ENCODE results near the gene TXK. TPM values are rescaled to one million over a fixed set of nuclear protein-coding genes. Genes with fewer than 3 reads are reported as not detected.

TXK gene
- total RNA-seq, 2 donors from 2014 or later, result 2.7 to 2.8 TPM

- no peaks in the 10 kb centered on the region for H3K9me3 ChIP-seq
- peaks cover 0 to 9% of the 10 kb centered on the region in 2 donors for H3K4me1 ChIP-seq (ENCODE audit: control insufficient read depth in 1 of 2, low read depth in 2 of 2)
- DNase-seq (ENCODE audit: low spot score), result no peak
- TF ChIP-seq, protein P1, sequence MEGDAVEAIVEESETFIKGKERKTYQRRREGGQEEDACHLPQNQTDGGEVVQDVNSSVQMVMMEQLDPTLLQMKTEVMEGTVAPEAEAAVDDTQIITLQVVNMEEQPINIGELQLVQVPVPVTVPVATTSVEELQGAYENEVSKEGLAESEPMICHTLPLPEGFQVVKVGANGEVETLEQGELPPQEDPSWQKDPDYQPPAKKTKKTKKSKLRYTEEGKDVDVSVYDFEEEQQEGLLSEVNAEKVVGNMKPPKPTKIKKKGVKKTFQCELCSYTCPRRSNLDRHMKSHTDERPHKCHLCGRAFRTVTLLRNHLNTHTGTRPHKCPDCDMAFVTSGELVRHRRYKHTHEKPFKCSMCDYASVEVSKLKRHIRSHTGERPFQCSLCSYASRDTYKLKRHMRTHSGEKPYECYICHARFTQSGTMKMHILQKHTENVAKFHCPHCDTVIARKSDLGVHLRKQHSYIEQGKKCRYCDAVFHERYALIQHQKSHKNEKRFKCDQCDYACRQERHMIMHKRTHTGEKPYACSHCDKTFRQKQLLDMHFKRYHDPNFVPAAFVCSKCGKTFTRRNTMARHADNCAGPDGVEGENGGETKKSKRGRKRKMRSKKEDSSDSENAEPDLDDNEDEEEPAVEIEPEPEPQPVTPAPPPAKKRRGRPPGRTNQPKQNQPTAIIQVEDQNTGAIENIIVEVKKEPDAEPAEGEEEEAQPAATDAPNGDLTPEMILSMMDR (IDR thresholded peaks at IDR 0.05), result no peak
- H3K36me3 ChIP-seq, result no peaks in the 10 kb centered on the region
- no peak for ATAC-seq (ENCODE audit: insufficient number of reproducible peaks, low FRiP score, low read depth)
- no peak overlapping the region for H3K27ac ChIP-seq
- H3K27me3 ChIP-seq (replicated peaks; ENCODE audit: insufficient read depth), result no peaks in the 10 kb centered on the region
- no peak overlapping the region for H3K4me3 ChIP-seq
These were observed 29.7 kb upstream of the TXK start for GRCh38 chr4:48163746-48164145.

- peak; percentile 28 for ATAC-seq (ENCODE audit: insufficient number of reproducible peaks, low FRiP score, low read depth)
These were observed 28.1 kb upstream of the TXK start for GRCh38 chr4:48162162-48162561.

GRCh38 chr4:48157271-48157670 is 23.2 kb upstream of the TXK start:
- no peak overlapping the region for H3K4me3 ChIP-seq
- TF ChIP-seq, protein P1 (IDR thresholded peaks at IDR 0.05), result no peak
- DNase-seq (ENCODE audit: low spot score), result no peak
- peaks cover 7% of the 10 kb centered on the region for H3K36me3 ChIP-seq
- peaks cover 0 to 5% of the 10 kb centered on the region in 2 donors for H3K4me1 ChIP-seq (ENCODE audit: control insufficient read depth in 1 of 2, low read depth in 2 of 2)
- H3K27ac ChIP-seq, result no peak overlapping the region
- no peaks in the 10 kb centered on the region for H3K27me3 ChIP-seq (replicated peaks; ENCODE audit: insufficient read depth)
- H3K9me3 ChIP-seq, result peaks cover 10% of the 10 kb centered on the region
- ATAC-seq (ENCODE audit: insufficient number of reproducible peaks, low FRiP score, low read depth), result no peak

More at GRCh38 chr4:48162162-48162561, 28.1 kb upstream of the TXK start:
- peak overlapping the region in 1 of 2 donors; percentile 32 for H3K27ac ChIP-seq
- H3K4me3 ChIP-seq, result no peak overlapping the region
- no peaks in the 10 kb centered on the region for H3K36me3 ChIP-seq
- TF ChIP-seq, protein P1 (IDR thresholded peaks at IDR 0.05), result no peak
- H3K27me3 ChIP-seq (replicated peaks; ENCODE audit: insufficient read depth), result no peaks in the 10 kb centered on the region
- H3K4me1 ChIP-seq (ENCODE audit: control insufficient read depth in 1 of 2, low read depth in 2 of 2), result peaks cover 0 to 9% of the 10 kb centered on the region in 2 donors
- no peaks in the 10 kb centered on the region for H3K9me3 ChIP-seq
- no peak for DNase-seq (ENCODE audit: low spot score)

GRCh38 chr4:48156423-48156822 is 22.4 kb upstream of the TXK start:
- Histone ChIP-seq H3K4me1 (ENCODE audit: control insufficient read depth in 1 of 2, low read depth in 2 of 2) (no peaks in the 10 kb centered on the region), H3K4me3 (no peak overlapping the region), H3K27ac (no peak overlapping the region), H3K9me3 (peaks cover 10% of the 10 kb centered on the region), H3K36me3 (peaks cover 7% of the 10 kb centered on the region), H3K27me3 (replicated peaks; ENCODE audit: insufficient read depth) (no peaks in the 10 kb centered on the region)
- ATAC-seq (ENCODE audit: insufficient number of reproducible peaks, low FRiP score, low read depth) (no peak), DNase-seq (ENCODE audit: low spot score) (no peak)
- TF ChIP-seq, protein P1 (IDR thresholded peaks at IDR 0.05), result no peak

DNA sequence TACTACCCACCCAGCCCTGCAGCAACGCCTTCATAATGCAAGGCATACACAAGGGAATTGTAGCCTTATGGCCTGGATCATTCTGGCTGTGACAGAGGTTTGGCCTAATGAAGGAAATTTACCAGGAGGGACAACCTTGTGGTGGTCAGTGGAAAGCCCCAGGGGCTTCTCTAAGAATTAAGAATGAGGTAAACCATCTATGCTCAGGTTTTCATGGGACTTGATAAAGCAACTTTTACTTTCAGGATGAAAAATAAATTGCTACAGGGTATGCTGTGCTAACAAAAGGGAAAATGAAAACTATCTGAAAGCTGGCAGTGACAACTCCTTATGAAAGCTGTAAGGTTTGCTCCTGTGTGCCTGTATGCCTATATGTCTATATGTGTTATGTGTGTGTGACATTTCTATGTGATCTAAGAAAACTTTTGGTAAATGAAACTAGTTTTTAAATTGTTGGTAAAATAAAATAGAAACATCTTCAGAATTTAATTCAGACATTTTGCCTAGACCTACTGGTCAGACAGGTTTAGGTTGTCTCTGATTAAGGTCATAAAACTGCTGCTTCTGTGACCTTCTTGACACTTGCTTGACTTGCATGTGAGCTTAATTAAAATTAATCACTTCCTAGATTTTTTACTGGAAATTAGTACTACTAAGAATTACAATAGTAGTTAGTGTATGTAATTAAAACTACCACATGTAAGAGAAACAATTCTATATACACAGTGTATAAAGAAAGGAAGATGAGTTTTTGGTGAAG is 19.9 kb upstream of the TXK start:
- no peak for ATAC-seq (ENCODE audit: insufficient number of reproducible peaks, low FRiP score, low read depth)
- peaks cover 10% of the 10 kb centered on the region for H3K9me3 ChIP-seq
- peaks cover 7% of the 10 kb centered on the region for H3K36me3 ChIP-seq
- H3K4me3 ChIP-seq, result no peak overlapping the region
- TF ChIP-seq, protein P1 (IDR thresholded peaks at IDR 0.05), result no peak
- no peak for DNase-seq (ENCODE audit: low spot score)
- no peaks in the 10 kb centered on the region for H3K4me1 ChIP-seq (ENCODE audit: control insufficient read depth in 1 of 2, low read depth in 2 of 2)
- H3K27me3 ChIP-seq (replicated peaks; ENCODE audit: insufficient read depth), result no peaks in the 10 kb centered on the region
- H3K27ac ChIP-seq, result no peak overlapping the region
